Hair follicular keratinocyte (primary cell): ENCODE data around the gene PCNP. TPM values are rescaled to one million over a fixed set of nuclear protein-coding genes. Genes with fewer than 3 reads are reported as not detected.

ENCODE experiments used
- total RNA-seq: library from RNA; depleted of rRNA; stranded (reverse); fragments of >200 nt; gene quantifications from 2 replicates; pipeline ENCODE4 v1.2.3, GENCODE V29; 2015

Gene PCNP, protein sequence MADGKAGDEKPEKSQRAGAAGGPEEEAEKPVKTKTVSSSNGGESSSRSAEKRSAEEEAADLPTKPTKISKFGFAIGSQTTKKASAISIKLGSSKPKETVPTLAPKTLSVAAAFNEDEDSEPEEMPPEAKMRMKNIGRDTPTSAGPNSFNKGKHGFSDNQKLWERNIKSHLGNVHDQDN
- total RNA-seq = 61.3 and 63.7 TPM in 2 replicates

GRCh38 chr3:101573449-101574387 is at the start of gene PCNP:
PCNP (plus strand) TSS chr3:101574180; CDS start chr3:101574216, 36 bp downstream.

GRCh38 chr3:101561630-101562328 is 12.2 kb upstream of the PCNP start, which contains the start of gene TRMT10C:
TRMT10C (plus strand) TSS chr3:101561868; CDS start chr3:101564782, 2,914 bp downstream.

Other genes starting within 250 kb of the PCNP start
- gene SENP7, start 61.0 kb upstream of the PCNP start, total RNA-seq = 4.1 and 4.9 TPM in 2 replicates
- gene TRMT10C, start 12.3 kb upstream of the PCNP start, total RNA-seq = 28.2 and 42.9 TPM in 2 replicates
- 15.8 and 19.6 TPM in 2 replicates for gene ZBTB11, start 103.0 kb downstream of the PCNP start, total RNA-seq
- gene RPL24, start 112.5 kb downstream of the PCNP start, total RNA-seq = 2,252 and 2,315 TPM in 2 replicates
- 4.3 and 6.6 TPM in 2 replicates for gene CEP97, start 150.4 kb downstream of the PCNP start, total RNA-seq
- gene NXPE3, start 205.0 kb downstream of the PCNP start, total RNA-seq = 11.3 and 17.0 TPM in 2 replicates